H54 (cell line): ENCODE results near the gene C11orf21.

Source experiments
- DNase-seq: peaks from one replicate; pipeline ENCODE4 v3.0.0; 2011; ENCODE audit warnings: low spot score, mixed read lengths; ENCODE audit not compliant: insufficient read length
- FAIRE-seq: peaks from 3 replicates; lab custom pipeline; 2011; peaks lifted over from hg19 to GRCh38; lab: Jason Lieb, UNC
- POLR2A ChIP-seq: IDR thresholded peaks from 2 replicates; pipeline ENCODE4 v1.6.1; 2011; ENCODE audit warnings: low read depth, mild to moderate bottlenecking, low read length

Gene C11orf21

DNA sequence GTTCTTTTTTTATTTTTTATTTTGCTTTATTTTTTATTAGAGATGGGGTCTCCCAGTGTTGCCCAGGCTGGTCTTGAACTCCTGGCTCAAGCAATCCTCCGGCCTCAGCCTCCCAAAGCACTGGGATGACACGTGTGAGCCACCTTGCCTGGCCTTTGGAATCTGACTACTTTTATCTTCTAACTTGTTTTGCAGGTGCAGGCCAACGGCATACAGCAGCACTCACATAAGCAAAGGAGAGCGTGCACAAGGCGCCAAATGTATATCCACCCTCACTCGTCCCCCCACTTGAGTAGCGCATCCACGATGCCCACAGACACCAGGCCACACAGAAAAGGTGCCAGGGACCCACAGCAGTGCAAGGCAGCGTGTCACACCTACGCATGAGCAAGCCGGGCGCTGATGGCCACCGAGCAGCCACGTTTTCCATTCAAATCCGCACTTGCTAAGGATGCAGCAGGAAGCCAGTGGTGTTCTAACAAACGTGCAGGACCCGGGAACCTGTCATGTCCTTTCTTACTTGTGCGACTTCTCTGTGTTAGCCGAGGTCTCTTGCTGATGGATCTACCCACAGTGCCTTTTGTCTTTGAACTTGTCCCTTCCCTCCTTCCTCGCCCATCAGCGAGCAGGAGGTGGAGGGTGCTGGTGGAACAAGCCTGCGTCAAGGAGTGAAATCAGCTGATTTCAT lies 37.2 kb downstream of the C11orf21 start:
- FAIRE-seq (no peak), DNase-seq (no peak)
- TF ChIP-seq POLR2A = no peak

DNA sequence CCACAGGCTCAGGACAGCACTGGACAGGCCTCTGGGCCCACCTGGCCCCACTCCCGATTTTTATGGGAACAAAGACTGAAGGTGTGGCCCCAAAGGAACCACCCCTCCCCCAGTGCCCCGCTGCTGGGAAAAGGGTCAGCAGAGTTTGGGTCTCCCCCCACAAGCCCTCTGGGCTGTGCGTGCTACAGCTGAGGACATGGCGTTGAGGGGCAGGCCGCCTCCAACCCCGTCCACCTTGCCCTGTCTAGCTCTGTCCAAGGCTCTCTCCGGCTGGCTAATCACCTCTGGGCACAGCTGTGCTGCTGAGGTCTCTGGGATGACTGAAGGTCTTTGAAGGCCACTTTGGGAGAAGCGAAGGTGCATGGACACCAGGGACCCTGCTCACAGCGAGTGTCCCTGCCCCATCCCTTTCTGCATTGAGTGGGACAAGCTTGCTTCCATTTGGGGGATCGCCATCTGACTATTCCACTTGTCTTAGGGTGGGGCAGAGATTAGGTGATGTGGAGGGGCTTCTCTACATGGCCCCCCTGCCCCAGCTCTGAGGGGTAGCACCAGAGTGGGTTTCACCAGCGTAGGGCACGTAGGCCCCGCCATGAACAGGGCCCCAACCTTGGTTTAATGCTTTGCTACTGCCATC lies 37.9 kb downstream of the C11orf21 start:
- DNase-seq = no peak
- no peak for TF ChIP-seq POLR2A
- FAIRE-seq = no peak

DNA sequence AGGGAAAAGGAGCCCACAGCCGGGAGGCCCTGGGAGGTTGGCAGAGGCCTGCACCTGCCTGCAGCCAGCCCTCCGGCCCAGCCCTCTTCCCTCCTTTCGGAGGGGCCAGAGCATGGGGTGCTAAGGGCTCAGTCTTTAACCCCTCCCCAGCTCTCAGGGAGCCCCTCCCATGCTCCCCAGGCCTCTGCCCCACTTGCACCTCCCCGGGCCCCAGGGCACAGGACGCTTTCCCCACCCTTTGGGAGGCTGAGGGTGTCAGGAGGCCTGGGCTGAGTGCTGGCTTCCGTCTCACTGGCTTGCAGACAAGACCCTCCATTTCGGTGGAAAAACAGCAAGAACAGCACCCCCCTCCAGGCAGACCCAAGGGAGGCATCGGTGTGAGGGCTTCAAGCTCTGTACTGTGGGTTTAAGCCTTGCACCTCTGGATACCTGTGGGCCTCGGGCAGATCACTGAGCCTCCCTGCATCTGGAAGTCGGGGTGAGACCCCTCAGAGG lies 38.6 kb downstream of the C11orf21 start:
- FAIRE-seq = no peak
- no peak for TF ChIP-seq POLR2A
- no peak for DNase-seq

DNA sequence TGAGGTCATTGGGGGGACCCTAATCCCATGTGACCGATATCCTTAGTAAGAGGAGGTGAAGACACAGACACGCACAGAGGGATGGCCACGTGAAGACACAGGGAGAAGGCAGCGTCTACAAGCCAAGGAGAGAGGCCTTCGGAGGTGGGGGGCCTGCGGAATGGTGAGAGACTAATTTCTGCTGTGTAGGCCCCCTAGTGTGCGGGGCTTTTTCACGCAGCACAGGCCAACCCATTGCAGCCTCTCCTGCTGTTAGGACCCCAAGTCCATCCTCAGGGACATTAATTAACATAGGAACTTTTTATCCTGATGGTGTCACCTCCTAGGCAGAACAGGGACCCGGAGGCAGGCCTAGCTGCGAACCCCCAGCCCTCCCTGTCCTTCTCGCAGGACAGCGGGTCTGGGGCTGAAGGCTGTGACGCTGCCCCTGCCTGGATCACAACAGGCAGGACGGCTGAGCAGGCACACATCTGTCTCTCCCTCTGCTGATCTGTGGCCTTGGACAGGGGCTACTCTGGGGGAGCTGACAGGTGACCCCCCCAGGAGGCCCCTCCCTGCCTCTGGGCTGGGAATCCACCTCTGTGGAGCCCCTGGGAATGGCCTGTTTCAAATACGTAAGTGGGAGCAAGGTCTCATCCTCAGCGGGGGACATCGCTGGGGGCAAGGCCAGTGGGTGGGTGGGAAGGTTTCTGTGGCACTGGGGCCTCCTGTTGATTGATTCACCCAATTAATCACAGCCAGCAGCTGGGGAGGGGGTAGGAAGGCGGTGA lies 39.2 kb downstream of the C11orf21 start:
- no peak for TF ChIP-seq POLR2A
- FAIRE-seq (no peak), DNase-seq (no peak)

DNA sequence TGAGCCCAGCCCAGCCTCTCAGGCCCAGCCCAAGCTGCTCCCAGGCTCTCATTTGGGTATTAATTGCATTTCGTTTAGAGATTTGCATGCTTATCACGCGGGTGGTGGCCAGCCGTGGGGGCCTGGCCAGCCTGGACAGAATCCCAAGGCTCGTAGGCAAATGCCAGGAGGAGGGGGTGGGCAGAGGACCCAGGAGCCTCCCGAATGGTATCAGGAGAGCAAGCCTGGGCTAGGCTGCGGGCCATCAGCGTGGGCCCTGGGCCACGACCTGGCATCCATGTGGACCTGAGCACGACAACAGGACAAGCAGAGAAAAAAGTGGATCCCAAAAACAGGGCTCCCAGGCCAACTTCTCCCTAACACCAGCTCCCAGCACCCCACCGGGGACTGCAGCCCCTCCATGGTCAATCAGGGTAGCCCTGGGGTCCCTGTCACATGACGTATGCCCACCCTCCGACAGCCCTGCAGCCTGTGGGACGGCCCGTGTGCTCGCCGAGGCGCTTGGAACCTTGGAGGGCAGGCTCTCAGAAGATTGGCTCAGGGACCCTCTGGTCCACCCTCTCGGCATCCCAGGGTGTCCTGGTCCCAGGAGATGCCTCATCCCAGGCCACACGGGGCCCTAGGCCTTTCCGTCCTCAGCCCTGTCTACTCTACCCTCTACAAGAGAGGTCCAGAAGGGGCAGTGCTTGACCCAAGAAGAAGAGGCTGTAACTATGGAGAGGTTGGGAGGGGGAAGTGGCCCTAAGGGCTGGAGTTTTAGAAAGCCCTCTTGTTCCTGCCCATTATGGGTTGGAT lies 40.1 kb downstream of the C11orf21 start:
- no peak for DNase-seq
- no peak for TF ChIP-seq POLR2A
- no peak for FAIRE-seq

DNA sequence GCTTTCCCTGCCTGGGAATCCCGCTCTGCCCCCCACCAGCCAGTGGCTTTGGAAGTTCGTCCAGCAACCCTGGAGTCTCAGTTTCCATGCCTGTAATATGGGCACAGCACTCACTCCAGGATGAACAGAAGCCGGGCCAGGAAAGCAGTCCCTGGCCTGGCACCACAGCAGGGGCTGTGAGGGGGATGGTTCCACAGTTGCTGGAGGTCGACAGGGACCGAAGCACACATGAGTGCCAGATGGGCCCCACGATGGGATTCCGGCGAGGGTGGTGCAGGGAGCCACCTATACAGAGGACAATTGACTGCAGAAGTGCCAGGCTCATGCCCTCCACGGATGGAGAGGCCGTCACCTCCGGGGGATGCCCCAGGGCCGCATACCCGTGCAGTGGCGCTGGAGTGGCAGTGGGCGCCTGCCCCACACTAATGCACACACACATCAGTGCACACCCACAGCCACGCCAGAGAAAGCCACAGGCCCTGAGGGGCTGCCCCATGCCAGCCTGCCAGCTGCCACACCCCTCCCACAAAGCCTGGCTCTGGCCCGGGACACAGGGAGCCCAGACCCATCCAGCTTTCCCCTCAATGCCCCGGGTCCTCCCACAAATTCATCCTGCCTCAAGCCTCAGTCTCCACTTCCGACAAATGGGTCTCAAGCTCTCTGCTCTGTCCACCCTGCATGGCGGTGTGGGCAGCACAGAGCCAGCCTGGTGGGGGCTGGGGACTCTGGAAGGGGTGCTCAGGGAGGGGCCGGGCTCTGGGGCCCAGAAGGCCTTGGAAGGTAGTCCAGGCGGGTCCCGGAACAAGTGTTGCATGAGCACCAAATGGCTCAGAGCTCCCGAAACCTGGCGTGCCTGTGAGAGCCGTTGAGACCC lies 41.0 kb downstream of the C11orf21 start:
- no peak for TF ChIP-seq POLR2A
- FAIRE-seq (no peak), DNase-seq (no peak)

DNA sequence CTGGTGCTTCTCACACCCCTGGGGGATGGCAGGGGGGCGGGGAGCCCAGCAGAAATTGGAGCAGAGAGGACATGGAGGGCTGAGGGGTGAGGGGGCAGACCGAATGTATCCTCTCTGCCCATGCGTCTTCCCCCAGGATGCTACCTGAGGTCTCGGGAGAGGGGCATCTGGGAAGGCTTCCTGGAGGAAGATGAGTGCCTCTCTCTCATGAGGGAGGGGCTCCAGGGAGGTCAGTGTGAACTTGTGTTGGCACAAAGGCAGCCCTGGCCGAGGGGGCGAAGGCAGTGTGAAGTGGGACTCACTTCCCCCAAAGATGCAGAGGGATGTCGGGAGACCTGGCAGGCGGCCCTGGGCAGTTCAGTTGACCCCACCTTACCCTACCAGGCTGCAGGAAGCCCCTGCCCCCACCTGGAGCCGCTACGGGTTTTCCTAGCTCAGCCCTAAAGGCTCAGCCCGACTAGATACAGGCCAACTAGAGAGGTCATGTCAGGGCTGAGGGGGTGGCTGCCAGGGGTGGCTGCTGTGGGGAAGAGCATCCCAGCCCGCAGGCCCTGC lies 41.7 kb downstream of the C11orf21 start:
- no peak for DNase-seq
- TF ChIP-seq POLR2A = no peak
- FAIRE-seq = no peak

DNA sequence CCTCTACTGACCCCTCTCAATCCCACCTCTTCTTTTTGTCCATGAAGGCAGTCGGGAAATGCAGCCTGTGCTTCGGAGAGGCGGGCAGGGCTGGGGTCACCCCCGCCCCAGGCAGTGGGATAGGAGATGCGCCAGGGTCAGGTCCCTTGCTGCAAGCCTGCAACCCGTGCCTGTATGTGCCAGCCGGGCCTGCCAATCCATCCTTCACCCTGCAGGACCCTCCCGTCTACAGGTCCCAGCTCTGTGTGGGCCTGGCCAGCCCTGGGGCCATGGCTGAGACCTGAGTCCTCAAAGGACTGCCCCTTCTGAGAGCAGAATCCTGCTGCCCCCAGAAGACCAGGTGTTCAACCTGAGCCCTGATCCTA lies 42.3 kb downstream of the C11orf21 start:
- DNase-seq (no peak), FAIRE-seq (no peak)
- no peak for TF ChIP-seq POLR2A

DNA sequence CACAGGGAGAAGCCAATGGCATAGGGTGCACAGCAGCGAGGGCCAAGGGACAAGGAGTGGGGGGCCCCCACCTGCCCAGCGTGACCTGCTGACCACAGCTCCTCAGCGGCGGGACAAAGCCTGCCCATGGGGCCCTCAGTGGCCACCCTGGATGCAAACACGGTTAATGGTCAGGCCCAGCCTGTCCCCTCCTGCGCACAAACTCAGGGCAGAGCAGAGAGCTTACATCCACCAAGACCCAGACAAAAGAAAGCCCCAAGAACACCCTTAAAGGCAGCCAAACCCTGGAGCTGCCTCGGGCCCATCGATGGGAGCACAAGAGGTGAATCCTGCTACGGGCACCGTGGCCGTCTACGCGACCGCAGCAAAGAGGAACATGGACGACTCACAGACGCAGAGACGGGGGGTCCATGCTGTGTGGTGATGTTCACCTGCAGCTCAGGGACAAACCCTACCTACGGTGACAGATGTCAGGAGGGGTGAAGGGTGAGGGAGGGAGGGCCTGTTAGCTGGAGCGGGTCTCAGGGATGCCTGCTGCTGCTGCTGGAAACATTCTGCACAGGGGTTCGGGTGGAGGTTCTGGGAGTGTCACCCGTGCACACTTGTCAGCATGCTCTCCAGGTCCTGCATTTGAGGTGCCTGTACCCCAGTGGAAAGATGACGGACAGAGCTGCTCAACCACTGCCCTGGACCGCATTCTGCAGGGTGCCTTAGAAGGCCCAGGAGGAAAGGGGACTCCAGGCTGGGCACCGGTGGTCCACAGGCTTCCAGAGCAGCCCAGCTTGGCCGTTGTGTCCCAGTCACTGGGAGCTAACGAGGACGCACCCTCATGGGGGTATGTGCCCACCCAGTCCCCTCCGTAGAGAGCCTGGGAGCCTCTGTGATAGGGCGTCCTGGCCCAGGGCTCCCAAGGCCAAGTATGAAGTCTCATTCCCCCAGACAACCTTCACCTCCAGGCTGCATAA lies 42.9 kb downstream of the C11orf21 start:
- TF ChIP-seq POLR2A = no peak
- FAIRE-seq = no peak
- no peak for DNase-seq

DNA sequence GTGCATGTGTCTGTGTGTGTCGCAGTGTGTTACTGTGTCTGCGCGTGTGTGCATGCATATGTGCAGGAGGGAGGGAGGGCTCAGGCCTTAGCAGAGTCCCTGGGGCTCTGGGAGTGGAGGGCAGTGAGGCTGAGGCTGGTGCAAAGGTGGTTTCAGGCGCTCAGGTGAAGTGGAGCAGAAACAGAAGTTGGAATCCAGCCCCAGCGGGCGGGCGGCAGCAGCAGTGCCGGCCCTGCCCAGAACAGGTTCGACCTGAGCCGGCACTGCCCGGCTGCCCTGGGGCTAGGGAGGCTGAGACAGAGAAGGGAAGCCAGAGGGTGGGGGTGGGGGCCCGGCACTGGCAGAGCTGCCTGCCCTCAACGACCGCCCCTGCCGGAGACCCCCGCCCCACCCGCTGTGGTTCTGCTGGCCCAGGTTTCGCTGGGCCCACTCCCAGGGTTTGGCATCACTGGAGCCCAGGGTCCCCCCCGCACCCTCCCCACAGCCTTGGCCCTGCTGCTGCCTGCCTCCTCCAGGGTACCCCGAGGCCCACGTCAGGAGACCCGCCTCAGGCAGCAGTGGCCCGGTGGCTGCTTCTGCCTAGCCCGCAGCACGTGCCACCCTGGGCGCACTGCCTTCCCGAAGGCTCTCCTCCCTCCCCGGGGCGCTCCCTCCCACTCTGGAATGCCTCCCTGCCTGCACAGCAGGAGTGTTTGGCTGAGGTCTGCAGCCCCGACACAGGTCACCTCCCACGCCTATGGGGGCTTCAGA lies 44.6 kb downstream of the C11orf21 start:
- no peak for FAIRE-seq
- TF ChIP-seq POLR2A = no peak
- DNase-seq = no peak
